Activated CD8-positive, alpha-beta T cell treated with anti-CD3 and anti-CD28 coated beads for 36 hours (primary cell): Measurements from ENCODE around the gene TIGD1. TPM values are rescaled to one million over a fixed set of nuclear protein-coding genes. Genes with fewer than 3 reads are reported as not detected.

Experiments used
- ATAC-seq: fragments of 200-7000 bp; cut with Tn5 transposase; one replicate; pipeline ENCODE4 v1.10.0; 2021; ENCODE audit warnings: mild to moderate bottlenecking, moderate library complexity
- CTCF ChIA-PET: fragments of 350-600 bp; sonication (Branson Sonifier 250); formaldehyde crosslinking; loops from one replicate; lab custom pipeline; 2021; ENCODE audit warnings: antibody characterized with exemption; lab: Charles Lee
- POLR2A ChIA-PET: fragments of 350-600 bp; sonication (Branson Sonifier 250); formaldehyde crosslinking; loops from one replicate; lab custom pipeline; 2021; ENCODE audit warnings: antibody characterized with exemption; lab: Charles Lee
- DNase-seq: peaks from one replicate; pipeline ENCODE4 v3.0.0-alpha.2; 2020
- H3K27ac Mint-ChIP-seq: one replicate; pipeline ENCODE4 v1.8.0; 2021; ENCODE audit warnings: mild to moderate bottlenecking, mixed read lengths
- H3K27me3 Mint-ChIP-seq: one replicate; pipeline ENCODE4 v1.8.0; 2021; ENCODE audit warnings: mixed read lengths
- H3K36me3 Mint-ChIP-seq: one replicate; pipeline ENCODE4 v1.8.0; 2021; ENCODE audit warnings: low read depth, mixed read lengths
- H3K4me1 Mint-ChIP-seq: one replicate; pipeline ENCODE4 v1.8.0; 2021; ENCODE audit warnings: low read depth, mixed read lengths
- H3K4me3 Mint-ChIP-seq: one replicate; pipeline ENCODE4 v1.8.0; 2021; ENCODE audit warnings: mild to moderate bottlenecking, moderate library complexity, mixed read lengths
- H3K9me3 Mint-ChIP-seq: one replicate; pipeline ENCODE4 v1.8.0; 2021; ENCODE audit warnings: mixed read lengths
- CTCF ChIP-seq: fragments of 200-600 bp; IDR thresholded peaks from one replicate; pipeline ENCODE4 v1.8.0; 2022; ENCODE audit warnings: antibody characterized with exemption, mild to moderate bottlenecking
- intact Hi-C: fragments of 100-400 bp; cut with micrococcal nuclease; formaldehyde crosslinking; loops from one replicate; pipeline ENCODE4 v1.10.0; 2022
- total RNA-seq, 2 experiments: library from RNA; stranded (reverse); gene quantifications; one replicate each; pipeline ENCODE4 v1.2.3, GENCODE V29; 2021

Gene TIGD1
- total RNA-seq, 2 experiments from 2014 or later = 8.3 to 8.7 TPM

DNA sequence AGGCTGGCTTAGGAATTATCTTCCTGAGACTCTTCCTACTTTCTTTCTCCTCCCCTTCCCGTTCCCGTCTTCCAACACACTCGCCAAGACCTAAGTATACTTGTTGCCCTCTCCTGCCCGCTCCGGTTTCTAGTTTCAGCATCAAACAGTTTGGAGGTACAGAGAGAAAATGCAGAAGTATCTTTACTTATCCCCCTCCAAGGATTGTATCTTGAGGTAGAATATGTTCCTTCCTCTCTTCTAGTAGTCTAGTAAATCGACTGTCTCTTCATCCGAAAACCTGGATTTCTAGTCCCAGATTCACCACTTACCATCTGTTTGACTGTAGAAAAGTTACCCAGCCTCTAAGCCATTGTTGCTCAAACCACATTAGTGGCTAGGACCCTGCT, 887 bp upstream of the TIGD1 start:
- H3K4me3 Mint-ChIP-seq = peak overlapping the region; percentile 90
- peaks cover 56% of the 10 kb centered on the region for H3K36me3 Mint-ChIP-seq
- H3K27ac Mint-ChIP-seq = peak overlapping the region; percentile 99
- intact Hi-C loops = no loop called here
- peaks cover 65% of the 10 kb centered on the region for H3K4me1 Mint-ChIP-seq
- no peak for ATAC-seq
- H3K9me3 Mint-ChIP-seq = peaks cover 4% of the 10 kb centered on the region
- POLR2A ChIA-PET = interaction anchor here (0.5 to 1.4 kb wide), 9 partner anchors 9 to 713 kb away, joined by 3 to 7 read pairs (median 3); no protein-coding TSS in a partner anchor
- DNase-seq = no peak
- H3K27me3 Mint-ChIP-seq = no peaks in the 10 kb centered on the region
- TF ChIP-seq CTCF = no peak
- CTCF ChIA-PET = interaction anchor here (1.1 to 1.3 kb wide), 2 partner anchors 11 to 12 kb away, joined by 3 to 4 read pairs; no protein-coding TSS in a partner anchor

GRCh38 chr2:232549655-232550353, 553 bp downstream of the TIGD1 start:
- no peak for TF ChIP-seq CTCF
- Mint-ChIP-seq H3K27ac (peak overlapping the region; percentile 99), H3K9me3 (peaks cover 4% of the 10 kb centered on the region), H3K4me1 (peaks cover 65% of the 10 kb centered on the region), H3K4me3 (peak overlapping the region; percentile 90), H3K36me3 (peaks cover 59% of the 10 kb centered on the region), H3K27me3 (no peaks in the 10 kb centered on the region)
- CTCF ChIA-PET = interaction anchor here (0.6 to 1.3 kb wide), 2 partner anchors 11 to 12 kb away, joined by 3 to 4 read pairs; no protein-coding TSS in a partner anchor
- DNase-seq (no peak), ATAC-seq (peak; percentile 15)
- POLR2A ChIA-PET = interaction anchor here (1.4 kb wide), 2 partner anchors 10 to 13 kb away, joined by 6 to 7 read pairs; no protein-coding TSS in a partner anchor
- intact Hi-C loops = no loop called here

GRCh38 chr2:232547991-232548390, 2.4 kb downstream of the TIGD1 start:
- DNase-seq (no peak), ATAC-seq (no peak)
- no peak overlapping the region for H3K27ac Mint-ChIP-seq
- no peaks in the 10 kb centered on the region for H3K27me3 Mint-ChIP-seq
- no peak for TF ChIP-seq CTCF
- intact Hi-C loops = no loop called here
- H3K4me1 Mint-ChIP-seq = peaks cover 49% of the 10 kb centered on the region
- no peak overlapping the region for H3K4me3 Mint-ChIP-seq
- ChIA-PET CTCF (interaction anchor here (1.3 to 1.5 kb wide), 2 partner anchors 26 to 101 kb away, joined by 3 to 7 read pairs; no protein-coding TSS in a partner anchor), POLR2A (no interaction called here)
- peaks cover 58% of the 10 kb centered on the region for H3K36me3 Mint-ChIP-seq
- peaks cover 4% of the 10 kb centered on the region for H3K9me3 Mint-ChIP-seq

- ChIA-PET POLR2A (interaction anchor here (1.2 kb wide), 1 partner anchor 44 kb away, joined by 3 read pairs; no protein-coding TSS in a partner anchor), CTCF (no interaction called here)
- Mint-ChIP-seq H3K9me3 (peaks cover 4% of the 10 kb centered on the region), H3K4me3 (no peak overlapping the region), H3K27me3 (no peaks in the 10 kb centered on the region), H3K27ac (no peak overlapping the region), H3K36me3 (peaks cover 47% of the 10 kb centered on the region), H3K4me1 (peaks cover 38% of the 10 kb centered on the region)
- DNase-seq = no peak
- no peak for ATAC-seq
- TF ChIP-seq CTCF = no peak
- intact Hi-C loops = no loop called here
Measured at GRCh38 chr2:232545511-232546375, 4.6 kb downstream of the TIGD1 start.
